NB4 (cell line): ENCODE results near the gene SLC66A3.

Source experiments
- CTCF ChIP-seq: IDR thresholded peaks from one replicate; pipeline ENCODE4 v1.5.1; 2012; ENCODE audit warnings: low read depth, low read length
- MAX ChIP-seq: IDR thresholded peaks from 2 replicates; pipeline ENCODE4 v1.6.1; 2011; ENCODE audit warnings: low read depth, low read length
- MYC ChIP-seq: IDR thresholded peaks from 2 replicates; pipeline ENCODE4 v1.6.1; 2011; ENCODE audit warnings: low read depth, low read length
- POLR2A ChIP-seq: IDR thresholded peaks from 2 replicates; pipeline ENCODE4 v1.6.1; 2011; ENCODE audit warnings: mild to moderate bottlenecking; ENCODE audit not compliant: insufficient read length; ENCODE audit errors: extremely low read depth

GRCh38 chr2:11200651-11201050 is 45.4 kb downstream of the SLC66A3 start:
- TF ChIP-seq CTCF (no peak), MYC (no peak), POLR2A (no peak), MAX (no peak)
